GM12875 (cell line): ENCODE results near the gene UCHL1.
"Not testable (repeated sequence)": the region's sequence is repeated elsewhere in the genome, so short reads cannot be mapped to it uniquely, and the experiment has no call there.

Source experiments
- H3K4me3 ChIP-seq: one replicate; pipeline ENCODE4 v1.5.1; 2011; ENCODE audit warnings: low read depth, low read length, control low read depth
- TF ChIP-seq, protein P1 (sequence below): IDR thresholded peaks from 2 replicates; pipeline ENCODE4 v1.5.1; 2011; ENCODE audit warnings: low read depth, mild to moderate bottlenecking, control low read depth, inconsistent platforms, low read length, moderate library complexity, borderline replicate concordance; ENCODE audit not compliant: insufficient read depth

The UCHL1 gene

DNA sequence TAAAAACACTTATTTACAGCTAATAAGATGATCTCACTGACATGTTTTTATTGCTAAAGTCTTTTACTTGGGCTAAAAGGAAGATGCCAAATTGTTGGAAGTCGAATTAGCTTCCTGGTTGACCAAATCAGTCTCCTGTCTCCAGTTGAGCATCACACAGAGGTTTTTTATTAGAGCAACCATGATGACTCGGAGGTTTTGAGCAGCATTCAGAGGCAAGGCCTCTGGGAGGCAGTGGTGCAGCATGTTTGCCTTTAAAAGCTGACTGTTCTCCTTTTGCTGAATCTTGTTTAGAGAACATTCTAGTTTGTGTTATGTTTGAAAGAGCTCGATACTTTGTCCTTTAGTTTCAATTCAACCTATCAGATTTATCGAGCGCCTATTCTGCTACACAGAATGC lies 2.1 kb downstream of the UCHL1 start:
- TF ChIP-seq, protein P1, sequence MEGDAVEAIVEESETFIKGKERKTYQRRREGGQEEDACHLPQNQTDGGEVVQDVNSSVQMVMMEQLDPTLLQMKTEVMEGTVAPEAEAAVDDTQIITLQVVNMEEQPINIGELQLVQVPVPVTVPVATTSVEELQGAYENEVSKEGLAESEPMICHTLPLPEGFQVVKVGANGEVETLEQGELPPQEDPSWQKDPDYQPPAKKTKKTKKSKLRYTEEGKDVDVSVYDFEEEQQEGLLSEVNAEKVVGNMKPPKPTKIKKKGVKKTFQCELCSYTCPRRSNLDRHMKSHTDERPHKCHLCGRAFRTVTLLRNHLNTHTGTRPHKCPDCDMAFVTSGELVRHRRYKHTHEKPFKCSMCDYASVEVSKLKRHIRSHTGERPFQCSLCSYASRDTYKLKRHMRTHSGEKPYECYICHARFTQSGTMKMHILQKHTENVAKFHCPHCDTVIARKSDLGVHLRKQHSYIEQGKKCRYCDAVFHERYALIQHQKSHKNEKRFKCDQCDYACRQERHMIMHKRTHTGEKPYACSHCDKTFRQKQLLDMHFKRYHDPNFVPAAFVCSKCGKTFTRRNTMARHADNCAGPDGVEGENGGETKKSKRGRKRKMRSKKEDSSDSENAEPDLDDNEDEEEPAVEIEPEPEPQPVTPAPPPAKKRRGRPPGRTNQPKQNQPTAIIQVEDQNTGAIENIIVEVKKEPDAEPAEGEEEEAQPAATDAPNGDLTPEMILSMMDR: 0 out of 2 replicates have a peak, but pooled peaks have one; percentile 23
- H3K4me3 ChIP-seq: no peak overlapping the region

DNA sequence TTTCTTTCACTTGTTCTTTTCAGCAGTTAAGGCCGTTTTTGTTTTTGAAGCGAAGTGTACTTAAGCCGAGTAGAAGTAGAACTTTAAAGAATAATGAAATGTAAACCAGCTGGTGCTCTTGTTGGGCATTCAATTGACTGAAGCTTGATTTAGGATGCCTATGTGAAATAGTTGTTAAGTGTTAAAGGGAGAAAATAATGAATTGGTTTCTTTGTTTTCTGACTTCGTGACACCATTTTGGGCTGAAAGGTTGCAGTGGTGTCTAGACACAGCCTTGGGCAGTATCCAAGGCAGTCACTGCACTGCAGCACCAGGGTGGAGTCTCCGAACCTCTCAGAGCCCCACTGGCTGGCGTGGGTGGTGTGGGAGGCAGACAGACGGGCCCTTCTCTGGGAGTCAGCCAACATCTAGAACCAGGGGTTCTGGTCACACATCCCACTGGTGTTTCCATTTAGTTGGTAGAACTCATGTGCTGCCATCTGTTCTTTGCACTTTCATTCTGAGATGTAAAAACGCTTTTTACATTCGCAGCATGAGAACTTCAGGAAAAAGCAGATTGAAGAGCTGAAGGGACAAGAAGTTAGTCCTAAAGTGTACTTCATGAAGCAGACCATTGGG lies 3.5 kb downstream of the UCHL1 start:
- no peak overlapping the region for H3K4me3 ChIP-seq
- TF ChIP-seq, protein P1: no peak

DNA sequence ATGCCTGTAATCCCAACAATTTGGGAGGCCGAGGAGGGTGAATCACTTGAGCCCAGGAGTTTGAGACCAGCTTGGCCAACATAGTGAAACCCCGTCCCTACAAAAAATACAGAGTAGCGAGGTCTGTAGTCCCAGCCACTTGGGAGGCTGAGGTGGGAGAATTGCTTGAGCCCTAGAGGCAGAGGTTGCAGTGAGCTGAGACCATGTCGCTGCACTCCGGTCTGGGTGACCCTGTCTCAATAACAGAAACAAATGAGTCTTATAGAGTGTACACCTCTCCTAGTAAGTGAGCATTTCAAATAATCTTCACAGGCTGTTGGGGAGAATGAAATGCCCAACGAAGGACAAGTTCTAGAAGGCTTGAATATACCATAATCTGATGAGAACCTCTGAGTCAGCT lies 5.5 kb downstream of the UCHL1 start:
- TF ChIP-seq, protein P1: no peak
- no peak overlapping the region for H3K4me3 ChIP-seq

DNA sequence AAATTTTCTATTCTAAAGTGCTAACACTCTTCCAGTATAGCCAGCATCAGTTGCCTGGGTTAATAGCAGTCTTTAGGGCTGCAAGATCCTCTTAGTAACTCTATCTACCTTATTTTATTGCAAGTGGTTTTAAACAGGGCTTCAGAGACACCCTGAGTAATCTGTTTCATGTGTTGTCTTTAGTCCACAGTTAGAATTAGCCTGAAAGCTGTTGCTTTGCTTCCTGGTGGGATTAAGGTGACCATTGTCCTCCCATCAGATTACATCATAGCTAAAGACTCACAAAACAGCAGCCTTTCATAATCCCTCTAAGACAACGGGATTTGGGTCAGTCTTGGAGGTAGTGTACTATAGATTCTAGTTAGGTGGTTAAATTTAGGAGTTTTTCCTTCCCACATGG lies 7.5 kb downstream of the UCHL1 start:
- no peak overlapping the region for H3K4me3 ChIP-seq
- TF ChIP-seq, protein P1: no peak

DNA sequence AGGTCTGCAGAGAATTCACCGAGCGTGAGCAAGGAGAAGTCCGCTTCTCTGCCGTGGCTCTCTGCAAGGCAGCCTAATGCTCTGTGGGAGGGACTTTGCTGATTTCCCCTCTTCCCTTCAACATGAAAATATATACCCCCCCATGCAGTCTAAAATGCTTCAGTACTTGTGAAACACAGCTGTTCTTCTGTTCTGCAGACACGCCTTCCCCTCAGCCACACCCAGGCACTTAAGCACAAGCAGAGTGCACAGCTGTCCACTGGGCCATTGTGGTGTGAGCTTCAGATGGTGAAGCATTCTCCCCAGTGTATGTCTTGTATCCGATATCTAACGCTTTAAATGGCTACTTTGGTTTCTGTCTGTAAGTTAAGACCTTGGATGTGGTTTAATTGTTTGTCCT lies 11.3 kb downstream of the UCHL1 start:
- TF ChIP-seq, protein P1: no peak
- no peak overlapping the region for H3K4me3 ChIP-seq

DNA sequence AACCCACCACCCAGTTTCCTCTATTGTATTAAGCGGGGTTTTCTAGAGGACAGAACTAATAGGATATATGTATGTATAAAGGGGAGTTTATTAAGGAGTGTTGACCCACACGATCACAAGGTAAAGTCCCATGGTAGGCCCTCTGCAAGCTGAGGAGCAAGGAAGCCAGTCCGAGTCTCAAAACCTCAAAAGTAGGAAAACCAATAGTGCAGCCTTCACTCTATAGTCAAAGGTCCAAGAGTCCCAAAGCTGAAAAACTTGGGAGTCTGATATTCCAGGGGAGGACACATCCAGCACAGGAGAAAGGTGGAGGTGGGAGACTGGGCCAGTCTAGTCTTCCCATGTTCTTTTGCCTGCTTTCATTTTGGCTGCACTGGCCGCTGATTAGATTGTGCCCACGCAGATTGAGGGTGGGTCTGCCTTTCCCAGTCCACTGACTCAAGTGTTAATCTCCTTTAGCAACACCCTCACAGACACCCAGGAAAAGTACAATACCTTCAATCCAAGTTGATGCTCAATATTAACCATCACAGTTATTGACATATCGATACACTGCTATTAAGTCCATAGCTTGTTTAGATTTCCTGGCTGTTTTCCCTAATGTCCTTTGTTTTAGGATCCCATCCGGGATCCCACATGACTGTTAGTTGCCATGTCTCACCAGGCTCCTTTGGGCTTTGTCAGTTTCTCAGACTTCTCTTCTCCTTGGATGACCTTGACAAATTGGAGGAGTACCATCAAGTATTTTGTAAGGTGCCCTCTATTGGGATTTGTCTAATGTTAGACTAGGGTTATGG lies 12.2 kb downstream of the UCHL1 start:
- TF ChIP-seq, protein P1: no peak
- H3K4me3 ChIP-seq: no peak overlapping the region

DNA sequence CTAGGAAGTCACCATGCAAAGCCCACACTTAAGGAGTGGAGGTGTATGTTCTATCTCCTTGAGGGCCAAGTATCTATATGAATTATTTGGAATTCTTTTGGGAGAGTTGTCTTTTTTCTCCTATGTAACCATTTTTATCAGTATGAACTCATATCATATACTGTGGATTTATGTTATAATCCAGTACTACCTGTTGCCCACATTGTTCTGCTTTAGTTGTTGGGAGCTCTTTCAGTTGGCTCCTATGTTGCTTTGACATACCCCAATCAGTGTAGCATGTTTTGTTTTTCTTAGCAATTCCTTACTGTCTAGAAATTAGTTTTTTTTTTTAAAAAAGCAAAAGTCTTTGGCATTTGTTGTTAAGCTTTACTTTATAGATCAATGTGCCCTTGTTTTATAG lies 13.0 kb downstream of the UCHL1 start:
- TF ChIP-seq, protein P1: no peak
- H3K4me3 ChIP-seq: no peak overlapping the region

DNA sequence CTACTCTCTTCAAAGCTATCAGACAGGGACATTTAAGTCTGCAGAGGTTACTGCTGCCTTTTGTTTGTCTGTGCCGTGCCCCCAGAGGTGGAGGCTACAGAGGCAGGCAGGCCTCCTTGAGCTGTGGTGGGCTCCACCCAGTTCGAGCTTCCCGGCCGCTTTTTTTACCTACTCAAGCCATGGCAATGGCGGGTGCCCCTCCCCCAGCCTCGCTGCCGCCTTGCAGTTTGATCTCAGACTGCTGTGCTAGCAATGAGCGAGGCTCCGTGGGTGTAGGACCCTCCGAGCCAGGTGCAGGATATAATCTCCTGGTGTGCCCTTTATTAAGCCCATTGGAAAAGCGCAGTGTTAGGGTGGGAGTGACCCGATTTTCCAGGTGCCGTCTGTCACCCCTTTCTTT lies 19.2 kb downstream of the UCHL1 start:
- H3K4me3 ChIP-seq: not testable (repeated sequence)
